H1 (cell line): ENCODE measurements around the gene CUX1. TPM values are rescaled to one million over a fixed set of nuclear protein-coding genes. Genes with fewer than 3 reads are reported as not detected.
"Not testable (repeated sequence)": the region's sequence is repeated elsewhere in the genome, so short reads cannot be mapped to it uniquely, and the experiment has no call there.

Experiments used
- CTCF ChIA-PET: fragments of 300-600 bp; sonication (Branson Sonifier 250); formaldehyde crosslinking; loops from one replicate; lab custom pipeline; 2021; ENCODE audit not compliant: partially characterized antibody; lab: Charles Lee
- POLR2A ChIA-PET: fragments of 300-600 bp; sonication (Branson Sonifier 250); formaldehyde crosslinking; loops from one replicate; lab custom pipeline; 2021; ENCODE audit warnings: inconsistent platforms; ENCODE audit not compliant: partially characterized antibody; lab: Charles Lee
- DNase-seq, 2 experiments: peaks; one replicate each; pipeline versions ENCODE4 v3.0.0 to v3.0.0-alpha.2; 2010 to 2022; ENCODE audit warnings: low spot score in 2 of 2, low read depth in 1 of 2, mixed read lengths in 1 of 2
- FAIRE-seq: peaks from 2 replicates; lab custom pipeline; 2011; peaks lifted over from hg19 to GRCh38; lab: Jason Lieb, UNC
- H2AFZ ChIP-seq: 2 replicates; pipeline ENCODE4 v1.8.1; 2012; ENCODE audit warnings: low read length, inconsistent platforms
- H2AK5ac ChIP-seq: 2 replicates; pipeline ENCODE4 v1.6.1; 2013; ENCODE audit warnings: low read depth, low read length
- H2BK120ac ChIP-seq: replicated peaks from 2 replicates; pipeline ENCODE3; 2013; ENCODE audit warnings: low read depth, low read length, inconsistent platforms
- H2BK12ac ChIP-seq: 2 replicates; pipeline ENCODE4 v1.6.1; 2013; ENCODE audit warnings: low read depth, low read length
- H2BK15ac ChIP-seq: 2 replicates; pipeline ENCODE4 v1.6.1; 2013; ENCODE audit warnings: low read length
- H2BK20ac ChIP-seq: 2 replicates; pipeline ENCODE4 v1.6.1; 2013; ENCODE audit warnings: low read length
- H2BK5ac ChIP-seq: 2 replicates; pipeline ENCODE4 v1.6.1; 2013; ENCODE audit warnings: low read depth, low read length
- H3K14ac ChIP-seq: 2 replicates; pipeline ENCODE4 v1.6.1; 2013; ENCODE audit warnings: inconsistent platforms; ENCODE audit not compliant: insufficient read length
- H3K18ac ChIP-seq: 2 replicates; pipeline ENCODE4 v1.6.1; 2013; ENCODE audit warnings: low read length; ENCODE audit errors: extremely low read depth
- H3K23ac ChIP-seq: 2 replicates; pipeline ENCODE4 v1.6.1; 2013; ENCODE audit warnings: inconsistent platforms; ENCODE audit not compliant: insufficient read length
- H3K23me2 ChIP-seq: 2 replicates; pipeline ENCODE4 v1.6.1; 2013; ENCODE audit warnings: low read depth, low read length
- H3K27ac ChIP-seq: 2 replicates; pipeline ENCODE4 v1.6.1; 2011; ENCODE audit warnings: low read depth, low read length, inconsistent platforms
- H3K27me3 ChIP-seq, 4 experiments: replicated peaks in 1 of 4; 1 replicate in 1 of 4; 2 replicates in 3 of 4; pipeline versions ENCODE4 v1.6.1 to v1.8.1; 2011 to 2013; ENCODE audit warnings: low read length in 3 of 4, mild to moderate bottlenecking in 3 of 4, inconsistent platforms in 2 of 4, mixed read lengths in 2 of 4, moderate library complexity in 1 of 4; ENCODE audit not compliant: control insufficient read depth in 3 of 4, insufficient read depth in 3 of 4; ENCODE audit errors: extremely low read depth in 1 of 4
- H3K36me3 ChIP-seq, 4 experiments: 2 replicates each; pipeline versions ENCODE4 v1.6.1 to v1.8.1; 2011 to 2013; ENCODE audit warnings: mild to moderate bottlenecking in 4 of 4, low read length in 3 of 4, moderate library complexity in 2 of 4, control low read depth in 1 of 4, inconsistent platforms in 1 of 4; ENCODE audit not compliant: insufficient read depth in 4 of 4, control insufficient read depth in 2 of 4
- H3K4ac ChIP-seq: replicated peaks from 2 replicates; pipeline ENCODE3; 2013; ENCODE audit warnings: low read length, low read depth, mixed read lengths, inconsistent platforms; ENCODE audit not compliant: insufficient read length
- H3K4me1 ChIP-seq, 4 experiments: replicated peaks in 1 of 4; 1 replicate in 1 of 4; 2 replicates in 3 of 4; pipeline versions ENCODE4 v1.6.1 to v1.8.1; 2011 to 2013; ENCODE audit warnings: low read length in 3 of 4, inconsistent platforms in 2 of 4, mixed read lengths in 1 of 4; ENCODE audit not compliant: insufficient read depth in 4 of 4, control insufficient read depth in 3 of 4
- H3K4me2 ChIP-seq, 2 experiments: 2 replicates each; pipeline versions ENCODE4 v1.6.1 to v1.8.1; 2011 to 2013; ENCODE audit warnings: low read depth in 2 of 2, low read length in 2 of 2, control low read depth in 1 of 2, inconsistent platforms in 1 of 2, mild to moderate bottlenecking in 1 of 2; ENCODE audit not compliant: insufficient read depth in 1 of 2
- H3K4me3 ChIP-seq, 4 experiments: fragments of 200-600, 300-600 bp in 1 of 4; sonication (generic), shearing (Covaris generic), sonication (Bioruptor Twin) in 1 of 4; 2 replicates each; pipeline versions ENCODE4 v1.5.1 to v1.8.1; 2011 to 2016; ENCODE audit warnings: low read length in 4 of 4, low read depth in 3 of 4, control low read depth in 2 of 4, inconsistent platforms in 2 of 4, mild to moderate bottlenecking in 2 of 4, mixed read lengths in 1 of 4, moderate library complexity in 1 of 4; ENCODE audit not compliant: insufficient read depth in 2 of 4; ENCODE audit errors: extremely low read depth in 1 of 4
- H3K56ac ChIP-seq: replicated peaks from 2 replicates; pipeline ENCODE3; 2013; ENCODE audit warnings: low read depth, mild to moderate bottlenecking, mixed read lengths, low read length, inconsistent platforms; ENCODE audit not compliant: insufficient read length
- H3K79me1 ChIP-seq: 2 replicates; pipeline ENCODE4 v1.6.1; 2013; ENCODE audit warnings: low read depth, low read length, control low read depth
- H3K79me2 ChIP-seq, 2 experiments: 2 replicates each; pipeline versions ENCODE4 v1.6.1 to v1.8.1; 2012 to 2013; ENCODE audit warnings: low read length in 2 of 2, mild to moderate bottlenecking in 2 of 2, inconsistent platforms in 1 of 2; ENCODE audit not compliant: insufficient read depth in 2 of 2, control insufficient read depth in 1 of 2
- H3K9ac ChIP-seq, 4 experiments: replicated peaks in 1 of 4; 1 replicate in 1 of 4; 2 replicates in 3 of 4; pipeline versions ENCODE4 v1.6.1 to v1.8.1; 2011 to 2013; ENCODE audit warnings: low read depth in 3 of 4, low read length in 3 of 4, control low read depth in 2 of 4, mild to moderate bottlenecking in 2 of 4, moderate library complexity in 2 of 4, inconsistent platforms in 1 of 4; ENCODE audit errors: extremely low read depth in 1 of 4
- H3K9me3 ChIP-seq, 2 experiments: 2 replicates each; pipeline versions ENCODE4 v1.6.1 to v1.8.1; 2012 to 2013; ENCODE audit warnings: mild to moderate bottlenecking in 2 of 2, moderate library complexity in 2 of 2, control low read depth in 1 of 2, inconsistent platforms in 1 of 2, low read depth in 1 of 2, low read length in 1 of 2, mixed read lengths in 1 of 2; ENCODE audit not compliant: insufficient read depth in 2 of 2
- H4K20me1 ChIP-seq, 2 experiments: replicated peaks in 1 of 2; 2 replicates each; pipeline versions ENCODE3 to v1.8.1; 2011 to 2013; ENCODE audit warnings: inconsistent platforms in 2 of 2, low read length in 2 of 2, mild to moderate bottlenecking in 1 of 2; ENCODE audit not compliant: insufficient read depth in 2 of 2, control insufficient read depth in 1 of 2
- H4K5ac ChIP-seq: 2 replicates; pipeline ENCODE4 v1.6.1; 2013; ENCODE audit warnings: low read length, low read depth, mixed read lengths, inconsistent platforms; ENCODE audit not compliant: insufficient read length
- H4K8ac ChIP-seq: 2 replicates; pipeline ENCODE4 v1.8.0; 2013; ENCODE audit warnings: mild to moderate bottlenecking, moderate library complexity, low read length, inconsistent platforms; ENCODE audit not compliant: insufficient read depth; ENCODE audit errors: extremely low read depth
- H4K91ac ChIP-seq: replicated peaks from 2 replicates; pipeline ENCODE3; 2013; ENCODE audit warnings: low read length, mixed read lengths, inconsistent platforms; ENCODE audit not compliant: insufficient read length
- WGBS, 2 experiments: shearing (Covaris generic) in 1 of 2; methylation state at CpG; one replicate each; pipeline versions ENCODE4 v1.1.6 to v1.1.7; 2013 to 2015; ENCODE audit warnings: low lambda C conversion rate in 2 of 2, mixed read lengths in 2 of 2, inconsistent platforms in 1 of 2, low coverage in 1 of 2, missing lambda C conversion rate in 1 of 2; ENCODE audit not compliant: insufficient replicate concordance in 2 of 2, insufficient coverage in 1 of 2, insufficient read length in 1 of 2; ENCODE audit errors: extremely low coverage in 1 of 2, missing lambda C conversion rate in 1 of 2; 5-methylcytosine and 5-hydroxymethylcytosine counted together
- polyA plus RNA-seq, 7 experiments: library from polyadenylated mRNA; depleted of rRNA in 3 of 7; stranded (reverse) in 5 of 7; unstranded in 2 of 7; fragments of >200 nt in 5 of 7; fragments of 200-250 nt in 2 of 7; gene quantifications; 1 replicate in 5 of 7; 2 replicates in 1 of 7; 4 replicates in 1 of 7; pipeline versions ENCODE4 v1.2.1 to v1.2.3, GENCODE V29; 2011 to 2013; ENCODE audit warnings: missing spikeins in 2 of 7, mixed read lengths in 2 of 7
- total RNA-seq: library from RNA; stranded (reverse); fragmentation: NEBNext Ultra II Directional; extraction: Animal tissue kit (Norgen Biotek cat#: 25700); gene quantifications from 2 replicates; pipeline ENCODE4 v1.2.1, GENCODE V29; 2021

The CUX1 gene
- total and polyA plus RNA-seq, 2 of the 8 experiments (the other 6 are each of a cell fraction or from before 2014, with no cell fraction given): 21.6 to 65.9 TPM

GRCh38 chr7:101831396-101831795 lies 14.0 kb downstream of the CUX1 start:
- CTCF ChIA-PET, H2BK20ac ChIP-seq, H2AFZ ChIP-seq, H2AK5ac ChIP-seq, H3K27ac ChIP-seq, H3K4me1 ChIP-seq, H3K27me3 ChIP-seq, H2BK15ac ChIP-seq, H3K9me3 ChIP-seq, H3K18ac ChIP-seq, H2BK120ac ChIP-seq, H3K56ac ChIP-seq, H2BK5ac ChIP-seq, DNase-seq, H3K4me2 ChIP-seq, POLR2A ChIA-PET, H3K9ac ChIP-seq, FAIRE-seq, H3K23ac ChIP-seq, H4K5ac ChIP-seq, H4K91ac ChIP-seq, H3K4me3 ChIP-seq, H3K36me3 ChIP-seq, H3K14ac ChIP-seq, H3K4ac ChIP-seq, H3K23me2 ChIP-seq, H2BK12ac ChIP-seq, H4K8ac ChIP-seq: not testable (repeated sequence)
- peaks cover 59 to 98% of the 10 kb centered on the region in 2 experiments for H3K79me2 ChIP-seq
- peaks cover 36 to 39% of the 10 kb centered on the region in 2 experiments for H4K20me1 ChIP-seq
- WGBS, 2 experiments: 94% methylated on average over 10 of the region's 10 CpGs; no CpG with 5 or more reads in 1 of the 2 experiments
- peaks cover 23% of the 10 kb centered on the region for H3K79me1 ChIP-seq
